Measurements from ENCODE around the gene VSTM2B.
"Not testable (repeated sequence)": the region's sequence is repeated elsewhere in the genome, so short reads cannot be mapped to it uniquely, and the experiment has no call there.

VSTM2B gene

DNA sequence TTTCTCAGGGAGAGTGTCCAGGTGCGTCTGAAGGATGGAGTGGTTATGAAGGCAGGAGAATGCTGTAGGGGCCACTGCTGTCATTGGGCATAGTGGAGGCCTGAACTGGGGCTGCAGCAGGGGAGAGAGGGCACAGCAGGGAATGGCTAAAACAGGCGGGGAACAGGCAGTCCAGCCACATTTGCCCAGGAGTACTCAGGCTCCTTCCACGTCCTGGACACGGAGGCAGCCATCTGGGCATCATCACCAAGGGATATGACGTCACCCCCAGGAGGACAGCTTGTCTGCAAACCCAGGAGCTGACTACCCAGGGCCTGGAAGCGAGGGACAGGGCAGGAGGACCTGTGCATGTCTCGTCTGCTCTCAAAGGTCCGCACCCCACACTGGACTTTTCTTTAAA, 22.2 kb downstream of the VSTM2B start:
- no peak for DNase-seq

DNA sequence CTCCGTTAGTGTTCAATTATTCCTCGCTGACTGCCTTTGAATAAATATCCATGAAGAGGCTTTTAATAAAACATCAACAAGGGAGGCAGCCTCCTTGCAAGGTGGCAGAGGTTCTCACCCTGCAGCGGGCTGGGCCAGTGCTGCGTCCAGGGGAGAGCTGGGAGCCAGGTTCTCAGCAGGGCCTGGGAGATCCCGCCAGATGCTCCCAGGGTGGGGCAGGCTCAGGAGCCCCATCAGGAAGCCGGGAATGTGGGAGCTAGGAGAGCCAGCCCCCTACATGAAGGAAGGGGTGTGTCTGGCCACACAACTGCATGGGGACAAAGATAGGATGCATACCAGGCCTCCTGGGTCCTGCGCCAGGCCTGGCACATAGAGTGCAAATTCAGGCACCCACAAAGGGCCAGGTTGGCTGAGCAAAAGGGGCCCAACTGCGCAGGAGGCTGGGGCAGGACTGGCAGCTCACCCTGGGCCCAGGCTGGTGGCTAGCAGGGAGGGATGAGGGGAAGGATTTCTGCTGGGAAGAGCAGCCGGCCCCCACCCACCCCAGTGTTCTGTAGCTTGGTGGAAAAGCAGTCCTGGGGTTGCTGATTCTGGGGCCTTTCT, 22.8 kb downstream of the VSTM2B start:
- DNase-seq = no peak

DNA sequence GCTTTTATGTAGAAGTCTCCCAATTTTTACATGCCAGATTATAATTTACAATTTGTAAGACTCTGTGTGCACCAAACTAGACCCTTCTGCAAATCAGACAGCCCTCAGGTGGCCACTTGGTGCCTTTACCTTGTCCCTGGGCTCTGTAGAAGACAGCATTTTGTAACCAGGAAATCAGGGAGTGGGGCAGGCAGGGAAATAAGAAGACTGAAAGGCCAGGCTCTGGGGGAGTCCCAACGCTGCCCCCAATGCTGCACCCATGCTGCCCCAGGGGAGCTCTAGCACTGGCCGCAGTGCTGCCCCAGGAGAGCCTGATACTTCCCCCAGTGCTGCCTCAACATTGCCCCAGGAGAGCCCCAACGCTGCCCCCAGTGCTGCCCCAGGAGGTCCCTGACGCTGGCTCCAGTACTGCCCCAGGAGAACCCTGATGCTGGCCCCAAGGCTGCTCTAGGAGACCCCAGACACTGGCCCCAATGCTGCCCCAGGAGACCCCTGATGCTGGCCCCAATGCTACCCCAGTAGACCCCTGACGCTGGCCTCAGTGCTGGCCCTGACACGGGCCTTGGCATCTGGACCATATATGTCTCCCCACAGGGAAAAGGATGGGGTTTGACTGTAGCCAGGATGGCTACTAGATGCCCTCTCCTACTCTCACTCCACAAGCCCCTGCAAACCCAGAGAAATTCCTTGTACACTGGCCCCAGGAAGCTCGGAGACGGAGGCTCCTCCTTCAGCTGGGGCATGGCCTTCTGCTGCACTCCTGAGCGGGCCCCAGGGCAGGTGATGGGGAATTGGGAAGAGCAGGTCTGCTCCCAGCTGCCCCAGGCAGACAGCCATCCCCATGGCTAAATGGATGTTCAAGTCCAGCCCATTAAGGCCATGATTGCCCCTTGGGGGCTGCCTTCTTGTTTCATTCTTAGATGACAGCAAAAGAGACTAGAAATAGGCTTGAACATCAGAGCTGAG, 23.6 kb downstream of the VSTM2B start:
- DNase-seq = no peak

DNA sequence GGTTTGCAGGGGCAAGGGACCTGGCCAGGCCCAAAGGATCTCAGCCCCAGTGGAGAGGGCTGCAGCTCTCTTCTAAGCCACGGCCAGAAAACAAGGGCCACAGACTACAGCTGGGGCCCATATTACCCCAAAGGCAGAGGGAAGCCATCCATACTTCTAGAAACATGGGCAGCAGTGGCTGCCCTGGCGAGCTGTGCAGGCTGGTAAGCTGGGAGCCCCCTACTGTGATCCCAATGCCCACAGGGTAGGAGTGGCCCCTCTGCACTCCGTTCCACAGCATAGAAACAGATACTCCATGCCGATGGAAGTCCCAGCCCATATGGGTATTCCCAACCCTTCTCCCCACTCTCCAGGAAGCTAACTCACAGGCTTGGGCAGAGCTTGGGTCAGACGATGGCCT, 25.1 kb downstream of the VSTM2B start:
- no peak for DNase-seq

DNA sequence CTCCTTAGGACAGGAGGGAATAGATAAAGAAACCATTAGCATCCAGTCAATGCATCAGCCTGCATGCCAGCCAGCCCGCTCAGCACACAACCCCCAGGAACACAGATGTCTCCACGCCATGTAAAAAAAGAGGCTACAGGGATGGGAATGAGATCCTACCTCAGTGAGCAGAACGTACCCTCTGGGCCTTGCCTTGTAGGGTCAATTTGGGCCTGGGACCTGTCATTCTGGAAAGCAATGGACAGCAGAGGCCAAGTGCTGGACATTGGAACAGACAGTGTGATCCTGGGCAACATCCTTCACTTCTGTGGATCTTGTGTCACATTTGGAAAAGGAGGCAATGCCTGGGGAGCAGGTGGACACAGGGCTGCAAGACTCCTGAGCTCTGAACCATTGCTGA, 26.0 kb downstream of the VSTM2B start:
- no peak for DNase-seq

DNA sequence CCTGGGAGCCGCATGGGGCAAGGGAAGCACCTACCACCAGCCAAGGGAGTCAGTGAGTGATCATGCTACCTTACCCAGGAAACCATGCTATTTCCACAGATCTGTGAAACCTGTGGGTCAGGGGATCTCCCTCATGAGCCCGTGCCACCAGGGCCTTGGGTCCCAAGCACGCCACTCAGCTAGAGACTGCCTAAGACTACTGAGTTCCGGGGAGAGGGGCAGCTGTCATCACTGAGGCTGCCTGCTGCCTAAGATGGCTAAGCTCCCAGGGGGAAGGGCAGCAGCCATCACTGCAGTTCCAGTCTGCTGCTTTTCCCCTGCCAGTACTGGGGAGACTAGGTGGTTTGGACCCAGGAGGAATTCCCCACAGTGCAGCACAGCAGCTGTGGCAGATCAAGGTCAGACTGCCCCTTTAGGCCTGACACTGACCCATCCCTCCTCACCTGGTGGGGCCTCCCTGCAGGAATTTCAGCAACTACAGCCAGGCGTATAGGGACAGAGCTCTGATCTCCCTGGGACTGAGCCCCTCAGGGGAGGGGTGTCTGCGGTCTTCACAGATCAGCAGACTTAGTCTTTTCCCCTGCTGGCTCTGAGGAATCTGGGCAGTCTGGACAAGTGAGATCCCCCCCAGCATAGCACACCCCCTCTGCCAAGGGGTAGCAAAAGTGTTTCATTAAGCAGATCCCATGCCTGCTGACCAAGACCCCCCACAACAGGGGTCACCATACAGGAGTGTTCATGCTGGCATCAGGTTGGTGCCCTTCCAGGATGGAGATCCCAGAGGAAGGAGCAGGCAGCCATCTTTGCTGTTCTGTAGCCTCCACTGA, 26.9 kb downstream of the VSTM2B start:
- DNase-seq = no peak

DNA sequence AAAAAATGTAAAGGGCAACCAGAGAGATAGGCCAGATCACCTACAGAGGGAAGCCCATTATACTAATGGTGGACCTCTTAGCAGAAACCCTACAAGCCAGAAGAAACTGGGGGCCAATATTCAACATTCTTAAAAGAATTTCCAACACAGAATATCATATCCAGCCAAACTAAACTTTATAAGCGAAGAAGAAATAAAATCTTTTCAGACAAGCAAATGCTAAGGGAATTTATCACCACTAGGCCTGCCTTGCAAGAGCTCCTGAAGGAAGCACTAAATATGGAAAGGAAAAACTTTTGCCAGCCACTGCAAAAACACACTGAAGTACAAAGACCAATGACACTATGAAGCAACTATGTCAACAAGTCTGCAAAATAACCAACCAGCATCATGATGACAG, 28.4 kb downstream of the VSTM2B start:
- DNase-seq = no peak

DNA sequence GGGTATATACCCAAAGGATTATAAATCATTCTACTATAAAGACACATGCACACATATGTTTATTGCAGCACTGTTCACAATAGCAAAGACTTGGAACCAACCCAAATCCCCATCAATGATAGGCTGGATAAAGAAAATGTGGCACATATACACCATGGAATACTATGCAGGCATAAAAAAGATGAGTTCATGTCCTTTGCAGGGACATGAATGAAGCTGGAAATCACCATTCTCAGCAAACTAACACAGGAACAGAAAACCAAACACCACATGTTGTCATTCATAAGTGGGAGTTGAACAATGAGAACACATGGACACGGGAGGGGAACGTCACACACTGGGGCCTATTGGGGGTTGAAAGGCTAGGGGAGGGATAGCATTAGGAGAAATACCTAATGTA, 33.3 kb downstream of the VSTM2B start:
- DNase-seq = not testable (repeated sequence)

DNA sequence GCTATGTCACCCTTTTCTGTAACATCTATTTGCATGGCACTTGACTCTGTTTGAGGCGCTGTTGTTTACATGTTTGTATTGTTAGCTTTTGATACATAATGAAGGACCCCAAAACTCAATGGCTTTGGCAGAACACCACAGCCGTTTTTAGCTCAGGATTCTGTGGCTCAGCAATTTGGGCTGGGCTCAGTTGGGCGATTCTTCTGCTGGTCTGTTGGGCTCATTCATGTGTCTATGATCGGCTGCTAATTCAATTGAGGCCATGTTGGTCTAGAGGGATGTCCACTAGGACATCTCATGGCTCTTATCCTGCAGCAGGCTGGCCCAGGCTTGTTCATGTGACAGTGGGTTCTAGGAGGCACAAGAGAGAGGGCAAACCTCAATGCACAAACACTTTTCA, 33.9 kb downstream of the VSTM2B start:
- DNase-seq = no peak

DNA sequence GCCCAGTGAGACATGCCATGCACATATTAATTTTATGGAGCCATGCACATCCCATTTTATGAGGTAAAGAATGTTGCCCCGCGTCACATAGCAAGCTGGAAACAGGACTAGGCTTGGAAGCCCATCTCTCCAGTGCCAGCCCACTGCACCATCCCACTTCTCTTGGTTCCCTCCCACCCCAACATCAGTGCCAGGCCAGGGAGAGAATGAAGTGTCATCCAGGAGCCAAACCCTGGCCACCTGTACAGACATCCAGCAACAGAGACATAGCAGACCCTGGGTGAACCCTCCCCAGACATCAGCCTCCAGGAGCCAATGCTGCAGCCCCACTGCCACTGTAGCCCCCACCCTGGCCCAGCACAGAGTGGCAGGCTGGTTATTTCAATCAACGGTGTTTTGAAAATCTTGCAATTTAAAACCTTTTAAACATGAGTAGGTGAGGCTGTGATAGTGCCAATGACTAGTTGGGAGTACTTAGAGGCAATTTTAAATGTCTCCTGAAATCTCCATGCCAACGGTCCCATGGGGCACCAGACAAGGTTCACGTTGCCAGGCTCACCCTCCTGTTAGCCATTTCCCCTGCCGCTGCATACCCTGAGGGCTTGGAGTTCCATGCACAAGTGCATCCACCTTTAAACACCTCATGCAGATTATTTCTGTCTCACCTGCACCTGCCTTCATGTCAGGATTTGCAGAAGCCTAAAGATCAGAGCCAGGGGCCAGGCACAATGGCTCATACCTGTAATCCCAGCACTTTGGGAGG, 34.7 kb downstream of the VSTM2B start:
- DNase-seq = no peak

DNA sequence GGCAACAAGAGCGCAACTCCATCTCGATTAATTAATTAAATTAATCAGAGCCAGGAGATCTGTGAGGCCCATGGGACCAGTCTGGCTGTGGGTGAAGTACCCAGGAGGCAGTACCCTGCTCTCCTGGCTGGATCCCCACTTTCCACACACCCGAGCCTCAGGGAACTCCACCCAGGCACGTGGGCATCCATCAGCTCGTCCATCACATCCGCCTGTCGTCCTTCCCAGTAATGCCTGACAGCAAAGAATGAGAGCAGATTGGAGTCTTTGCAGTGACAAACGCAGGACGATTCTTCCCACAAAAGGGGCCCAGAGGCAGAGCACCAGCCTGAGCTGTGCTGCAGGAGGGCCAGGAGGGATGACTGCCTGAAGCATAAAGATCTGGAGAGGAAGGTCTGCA, 35.8 kb downstream of the VSTM2B start:
- no peak for DNase-seq

DNA sequence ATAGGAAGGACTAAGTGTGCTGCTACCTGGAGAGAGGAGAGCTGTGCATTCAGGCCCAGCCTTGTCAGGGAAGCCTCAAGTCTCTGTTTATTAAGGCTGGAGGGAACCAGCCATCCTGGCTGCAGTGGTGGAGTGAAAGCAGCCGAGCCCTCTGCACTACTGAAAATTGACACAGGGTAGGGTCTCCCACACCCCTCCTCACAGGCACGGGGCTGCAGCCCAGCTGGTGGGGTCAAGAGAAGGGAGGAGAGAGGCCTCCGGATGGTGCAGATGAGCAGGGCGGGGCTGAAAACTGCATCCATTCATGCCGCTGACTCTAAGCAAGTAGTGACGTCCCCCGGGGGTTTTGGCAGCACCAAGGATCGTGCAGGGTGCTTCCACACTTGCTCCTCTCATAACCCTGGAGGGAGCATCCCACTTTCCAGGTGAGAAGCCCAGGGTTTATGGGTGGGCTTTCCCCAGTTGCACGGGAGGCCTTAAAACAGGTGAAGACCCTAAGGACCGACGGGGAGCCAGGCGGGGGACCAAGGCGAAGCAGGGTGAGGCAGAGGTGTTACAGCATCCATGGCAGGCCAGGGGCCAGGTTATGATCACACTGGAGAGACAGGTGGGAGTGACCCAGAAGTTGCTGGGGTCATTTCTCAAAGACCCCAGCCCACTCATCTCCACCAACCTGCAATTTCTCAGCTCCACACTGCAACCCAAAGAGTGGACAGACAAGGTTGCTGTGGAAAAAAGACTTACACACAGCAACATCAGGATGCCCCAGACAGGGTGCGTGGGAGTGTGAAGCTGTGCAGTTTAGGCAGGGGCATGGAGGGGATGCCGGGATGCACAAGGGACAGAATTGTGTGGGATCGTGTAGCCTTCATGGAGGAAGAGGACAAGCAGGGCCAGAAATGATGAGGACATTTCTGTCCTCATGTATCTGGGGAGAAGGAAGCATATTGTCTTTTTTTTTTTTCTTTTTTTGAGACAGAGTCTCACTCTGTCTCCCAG, 36.8 kb downstream of the VSTM2B start:
- no peak for DNase-seq

DNA sequence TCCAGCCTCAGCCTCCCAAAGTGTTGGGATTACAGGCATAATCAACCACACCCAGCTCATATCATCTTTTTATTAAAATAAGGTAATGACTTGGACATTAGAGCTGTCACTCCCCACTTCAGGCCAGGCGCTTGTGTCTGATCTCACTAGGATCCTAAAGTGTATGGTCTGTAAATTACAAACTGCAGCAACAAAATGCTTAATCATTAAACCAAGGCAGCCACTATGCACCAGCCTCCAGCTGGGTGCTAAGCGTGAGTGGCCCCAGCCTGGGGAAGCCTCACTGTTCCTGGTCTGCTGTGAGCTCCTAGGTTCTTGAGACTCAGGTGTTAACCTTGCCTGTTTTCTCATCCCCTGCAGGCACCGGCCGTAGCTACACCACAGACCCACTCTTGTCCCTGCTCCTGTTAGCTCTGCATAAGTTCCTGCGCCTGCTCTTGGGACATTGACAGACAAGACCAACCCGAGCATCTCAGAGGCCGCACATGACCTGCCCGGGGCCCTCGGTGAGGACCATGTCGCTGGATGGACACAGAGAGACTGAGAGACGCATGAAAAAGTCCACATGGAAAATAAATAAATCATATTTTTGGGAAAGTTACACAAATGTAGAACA, 37.8 kb downstream of the VSTM2B start:
- DNase-seq = no peak

DNA sequence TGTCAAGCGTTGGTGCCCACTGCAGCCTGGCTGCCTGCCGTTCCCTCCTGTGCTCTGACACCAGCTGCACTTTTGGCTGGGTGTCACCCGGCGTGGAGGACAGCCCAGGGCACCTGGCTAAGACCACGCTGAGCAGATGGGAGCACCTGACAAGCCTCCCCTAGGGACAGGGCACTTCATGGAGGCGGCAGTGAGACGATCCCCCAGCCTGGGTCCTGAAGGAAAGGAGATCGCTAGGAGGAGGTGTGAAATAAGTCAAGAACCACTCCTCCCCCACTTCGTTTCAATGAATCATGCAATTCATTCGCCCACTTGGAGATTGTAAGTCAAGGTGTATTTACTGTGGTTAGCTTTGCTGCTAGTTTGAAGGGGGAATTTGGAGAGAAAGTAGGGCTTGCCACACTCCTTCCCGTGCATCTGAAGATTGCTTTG, 38.8 kb downstream of the VSTM2B start:
- no peak for DNase-seq

DNA sequence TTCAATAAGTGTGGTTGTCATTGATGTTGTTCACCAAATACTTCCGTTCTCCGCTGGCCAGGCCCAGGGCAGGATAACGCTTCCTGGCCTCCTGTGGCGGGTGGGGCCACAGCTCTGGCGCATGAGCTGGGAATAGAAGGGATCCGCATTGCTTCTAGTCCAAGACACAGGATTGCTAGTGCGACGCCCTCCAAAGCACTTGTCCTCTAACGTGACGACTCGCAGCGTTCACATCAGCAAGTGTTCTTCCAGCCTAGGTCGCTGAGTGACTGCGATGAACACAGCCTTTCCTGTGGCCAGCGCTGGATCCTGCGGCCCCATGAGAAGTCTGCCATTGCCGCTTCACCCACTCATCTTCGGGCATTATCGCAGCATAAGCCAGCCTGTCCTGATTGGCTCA, 39.4 kb downstream of the VSTM2B start:
- DNase-seq = no peak

DNA sequence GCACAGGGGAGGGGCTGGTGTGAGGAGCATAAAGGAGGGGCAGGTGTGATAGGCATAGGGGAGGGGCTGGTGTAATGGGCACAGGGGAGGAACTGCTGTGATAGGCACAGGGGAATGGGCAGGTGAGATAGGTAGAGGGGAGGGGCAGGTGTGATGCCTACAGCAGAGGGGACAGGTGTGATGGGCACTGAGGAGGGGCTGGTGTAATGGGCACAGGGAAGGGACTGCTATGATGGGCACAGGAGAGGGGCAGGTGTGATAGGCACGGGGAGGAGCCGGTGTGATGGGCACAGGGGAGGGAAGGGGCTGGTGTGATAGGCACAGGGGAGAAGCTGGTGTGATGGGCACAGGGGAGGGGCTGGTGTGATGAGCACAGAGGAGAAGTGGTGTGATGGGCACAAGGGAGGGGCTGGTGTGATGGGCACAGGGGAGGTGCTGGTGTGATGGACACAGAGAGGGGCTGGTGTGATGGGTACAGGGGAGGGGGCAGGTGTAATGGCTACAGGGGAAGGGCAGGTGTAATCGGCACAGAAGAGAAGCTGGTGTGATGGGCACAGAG, 40.8 kb downstream of the VSTM2B start:
- DNase-seq = no peak

DNA sequence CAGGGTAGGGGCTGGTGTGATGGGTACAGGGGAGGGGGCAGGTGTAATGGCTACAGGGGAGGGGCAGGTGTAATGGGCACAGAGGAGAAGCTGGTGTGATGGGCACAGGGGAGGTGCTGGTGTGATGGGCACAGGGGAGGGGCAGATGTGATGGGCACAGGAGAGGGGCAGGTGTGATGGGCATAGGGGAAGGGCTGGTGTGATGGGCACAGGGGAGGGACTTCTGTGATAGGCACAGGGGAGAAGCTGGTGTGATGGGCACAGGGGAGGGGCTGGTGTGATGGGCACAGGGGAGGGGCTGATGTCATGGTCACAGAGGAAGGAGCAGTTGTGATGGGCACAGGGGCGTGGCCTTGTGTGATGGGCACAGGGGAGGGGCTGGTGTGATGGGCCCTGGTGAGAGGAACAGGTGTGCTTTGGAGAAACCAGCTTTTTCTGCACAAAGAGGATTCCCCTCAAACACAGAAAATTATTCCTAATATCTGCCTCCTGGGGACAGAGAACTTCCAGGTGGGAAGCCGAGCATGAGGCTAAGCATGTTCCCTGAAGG, 41.6 kb downstream of the VSTM2B start:
- no peak for DNase-seq

DNA sequence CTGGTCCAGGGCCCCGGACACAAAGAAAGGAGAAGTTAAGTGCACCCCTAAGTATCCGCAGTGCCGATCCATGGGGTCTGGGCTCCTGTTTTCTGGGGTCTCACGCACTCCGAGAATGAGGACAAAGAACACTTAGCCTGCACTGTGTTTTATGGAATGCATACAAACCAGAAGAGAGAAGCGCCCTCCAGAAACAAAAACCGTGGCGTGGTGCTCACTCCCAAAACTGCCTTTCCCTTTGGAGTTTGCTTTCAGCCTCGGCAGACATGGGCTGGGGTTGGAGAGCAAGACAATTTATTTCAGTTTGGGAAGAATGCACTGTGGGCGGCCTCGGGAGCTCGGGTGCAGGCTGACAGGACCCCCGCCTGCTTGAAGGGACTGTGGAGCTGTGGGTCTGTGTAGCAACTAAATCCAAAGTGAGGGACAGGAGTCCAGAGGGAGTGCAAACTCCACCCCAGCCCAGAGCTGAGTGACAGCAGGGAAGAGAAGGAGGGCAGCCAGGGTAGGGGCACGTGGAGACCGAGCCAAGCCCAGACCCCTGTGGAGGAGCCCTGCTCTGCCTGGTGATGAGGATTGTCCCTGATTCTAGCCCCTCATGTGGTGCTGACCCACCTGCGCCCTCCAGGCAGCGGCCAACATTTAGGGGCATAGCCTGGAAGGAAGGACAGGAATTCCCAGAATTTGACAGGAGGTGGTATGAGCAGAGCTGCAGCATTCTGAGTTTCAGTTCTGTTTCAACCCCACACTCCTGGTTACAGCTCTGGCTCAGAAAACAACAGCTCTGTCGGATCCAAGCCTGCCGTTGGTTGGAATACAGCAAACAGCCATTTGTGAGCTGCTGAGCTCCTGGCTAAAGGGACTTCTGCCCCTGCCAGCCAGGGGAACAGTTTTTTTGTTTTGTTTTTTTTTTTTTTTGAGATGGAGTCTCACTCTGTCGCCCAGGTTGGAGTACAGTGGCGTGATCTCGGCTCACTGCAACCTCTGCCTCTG, 42.5 kb downstream of the VSTM2B start:
- no peak for DNase-seq
